Measurements from ENCODE around the gene CDKAL1.

The CDKAL1 gene

GRCh38 chr6:20778459-20778858 is 244.2 kb downstream of the CDKAL1 start (continued):
- TF ChIP-seq ZFP3 (CRISPR knock-in tag; IDR thresholded peaks at IDR 0.05) (no peak), ZC3H10 (CRISPR knock-in tag; IDR thresholded peaks at IDR 0.05) (no peak), ESRRG (CRISPR knock-in tag; IDR thresholded peaks at IDR 0.05) (no peak), PPARA (CRISPR knock-in tag; IDR thresholded peaks at IDR 0.05; ENCODE audit: borderline replicate concordance) (no peak), TCF4 (CRISPR knock-in tag; IDR thresholded peaks at IDR 0.05; ENCODE audit: borderline replicate concordance) (no peak)
- TF ChIP-seq, protein P1, sequence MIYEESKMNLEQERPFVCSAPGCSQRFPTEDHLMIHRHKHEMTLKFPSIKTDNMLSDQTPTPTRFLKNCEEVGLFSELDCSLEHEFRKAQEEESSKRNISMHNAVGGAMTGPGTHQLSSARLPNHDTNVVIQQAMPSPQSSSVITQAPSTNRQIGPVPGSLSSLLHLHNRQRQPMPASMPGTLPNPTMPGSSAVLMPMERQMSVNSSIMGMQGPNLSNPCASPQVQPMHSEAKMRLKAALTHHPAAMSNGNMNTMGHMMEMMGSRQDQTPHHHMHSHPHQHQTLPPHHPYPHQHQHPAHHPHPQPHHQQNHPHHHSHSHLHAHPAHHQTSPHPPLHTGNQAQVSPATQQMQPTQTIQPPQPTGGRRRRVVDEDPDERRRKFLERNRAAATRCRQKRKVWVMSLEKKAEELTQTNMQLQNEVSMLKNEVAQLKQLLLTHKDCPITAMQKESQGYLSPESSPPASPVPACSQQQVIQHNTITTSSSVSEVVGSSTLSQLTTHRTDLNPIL (CRISPR knock-in tag; IDR thresholded peaks at IDR 0.05; ENCODE audit: low read depth) = no peak

DNA sequence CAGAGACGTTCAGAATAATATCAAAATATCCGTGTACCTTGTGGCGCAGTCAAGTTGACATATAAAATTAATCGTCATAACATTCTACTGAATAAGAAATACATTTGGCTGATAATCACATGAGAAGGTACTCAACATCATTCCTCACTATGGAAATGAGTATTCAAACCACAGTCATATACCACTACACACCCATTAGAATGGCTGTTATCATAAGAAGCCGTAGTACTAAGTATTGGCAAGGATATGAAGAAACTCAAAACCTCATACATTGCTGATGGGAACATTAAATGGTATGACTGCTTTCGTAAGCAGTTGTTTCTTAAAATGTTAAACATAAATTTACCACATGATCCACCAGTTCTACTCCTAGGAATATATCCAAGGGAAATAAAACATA is 244.7 kb downstream of the CDKAL1 start:
- no peak for ATAC-seq

GRCh38 chr6:20789162-20789561 is 254.9 kb downstream of the CDKAL1 start:
- peak; percentile 68; the same call in 2 of the 3 replicates for ATAC-seq
- TF ChIP-seq CSDC2 (CRISPR knock-in tag; IDR thresholded peaks at IDR 0.05) (no peak), GLIS3 (CRISPR knock-in tag; IDR thresholded peaks at IDR 0.05) (no peak), BACH2 (CRISPR knock-in tag; IDR thresholded peaks at IDR 0.05; ENCODE audit: borderline replicate concordance) (no peak), SNAI2 (CRISPR knock-in tag; IDR thresholded peaks at IDR 0.05) (no peak), PPARA (CRISPR knock-in tag; IDR thresholded peaks at IDR 0.05; ENCODE audit: borderline replicate concordance) (no peak), PATZ1 (CRISPR knock-in tag; IDR thresholded peaks at IDR 0.05; ENCODE audit: borderline replicate concordance) (no peak), TOX (CRISPR knock-in tag; IDR thresholded peaks at IDR 0.05; ENCODE audit: borderline replicate concordance) (no peak), ISL1 (CRISPR knock-in tag; IDR thresholded peaks at IDR 0.05) (no peak), CSRNP3 (CRISPR knock-in tag; IDR thresholded peaks at IDR 0.05) (no peak)
- TF ChIP-seq, protein P2, sequence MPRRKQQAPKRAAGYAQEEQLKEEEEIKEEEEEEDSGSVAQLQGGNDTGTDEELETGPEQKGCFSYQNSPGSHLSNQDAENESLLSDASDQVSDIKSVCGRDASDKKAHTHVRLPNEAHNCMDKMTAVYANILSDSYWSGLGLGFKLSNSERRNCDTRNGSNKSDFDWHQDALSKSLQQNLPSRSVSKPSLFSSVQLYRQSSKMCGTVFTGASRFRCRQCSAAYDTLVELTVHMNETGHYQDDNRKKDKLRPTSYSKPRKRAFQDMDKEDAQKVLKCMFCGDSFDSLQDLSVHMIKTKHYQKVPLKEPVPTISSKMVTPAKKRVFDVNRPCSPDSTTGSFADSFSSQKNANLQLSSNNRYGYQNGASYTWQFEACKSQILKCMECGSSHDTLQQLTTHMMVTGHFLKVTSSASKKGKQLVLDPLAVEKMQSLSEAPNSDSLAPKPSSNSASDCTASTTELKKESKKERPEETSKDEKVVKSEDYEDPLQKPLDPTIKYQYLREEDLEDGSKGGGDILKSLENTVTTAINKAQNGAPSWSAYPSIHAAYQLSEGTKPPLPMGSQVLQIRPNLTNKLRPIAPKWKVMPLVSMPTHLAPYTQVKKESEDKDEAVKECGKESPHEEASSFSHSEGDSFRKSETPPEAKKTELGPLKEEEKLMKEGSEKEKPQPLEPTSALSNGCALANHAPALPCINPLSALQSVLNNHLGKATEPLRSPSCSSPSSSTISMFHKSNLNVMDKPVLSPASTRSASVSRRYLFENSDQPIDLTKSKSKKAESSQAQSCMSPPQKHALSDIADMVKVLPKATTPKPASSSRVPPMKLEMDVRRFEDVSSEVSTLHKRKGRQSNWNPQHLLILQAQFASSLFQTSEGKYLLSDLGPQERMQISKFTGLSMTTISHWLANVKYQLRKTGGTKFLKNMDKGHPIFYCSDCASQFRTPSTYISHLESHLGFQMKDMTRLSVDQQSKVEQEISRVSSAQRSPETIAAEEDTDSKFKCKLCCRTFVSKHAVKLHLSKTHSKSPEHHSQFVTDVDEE (CRISPR knock-in tag; IDR thresholded peaks at IDR 0.05) = no peak
- TF ChIP-seq, protein P3, sequence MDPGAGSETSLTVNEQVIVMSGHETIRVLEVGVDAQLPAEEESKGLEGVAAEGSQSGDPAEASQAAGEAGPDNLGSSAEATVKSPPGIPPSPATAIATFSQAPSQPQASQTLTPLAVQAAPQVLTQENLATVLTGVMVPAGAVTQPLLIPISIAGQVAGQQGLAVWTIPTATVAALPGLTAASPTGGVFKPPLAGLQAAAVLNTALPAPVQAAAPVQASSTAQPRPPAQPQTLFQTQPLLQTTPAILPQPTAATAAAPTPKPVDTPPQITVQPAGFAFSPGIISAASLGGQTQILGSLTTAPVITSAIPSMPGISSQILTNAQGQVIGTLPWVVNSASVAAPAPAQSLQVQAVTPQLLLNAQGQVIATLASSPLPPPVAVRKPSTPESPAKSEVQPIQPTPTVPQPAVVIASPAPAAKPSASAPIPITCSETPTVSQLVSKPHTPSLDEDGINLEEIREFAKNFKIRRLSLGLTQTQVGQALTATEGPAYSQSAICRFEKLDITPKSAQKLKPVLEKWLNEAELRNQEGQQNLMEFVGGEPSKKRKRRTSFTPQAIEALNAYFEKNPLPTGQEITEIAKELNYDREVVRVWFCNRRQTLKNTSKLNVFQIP (CRISPR knock-in tag; IDR thresholded peaks at IDR 0.05; ENCODE audit: borderline replicate concordance, low read depth) = no peak

More for the DNA sequence above, 244.7 kb downstream of the CDKAL1 start:
- TF ChIP-seq, protein P2 (CRISPR knock-in tag; IDR thresholded peaks at IDR 0.05) = no peak

All from SK-N-SH treated with all-trans-retinoic acid at 6 μM for 48 hours (cell line).